ENCODE results near the gene TACO1. TPM values are rescaled to one million over a fixed set of nuclear protein-coding genes. Genes with fewer than 3 reads are reported as not detected.

TACO1 gene
- total and polyA plus RNA-seq, 10 of the 15 experiments (the other 5 are each of a cell fraction or from before 2014, with no cell fraction given), result 8.5 to 38.6 (median 27.0) TPM

DNA sequence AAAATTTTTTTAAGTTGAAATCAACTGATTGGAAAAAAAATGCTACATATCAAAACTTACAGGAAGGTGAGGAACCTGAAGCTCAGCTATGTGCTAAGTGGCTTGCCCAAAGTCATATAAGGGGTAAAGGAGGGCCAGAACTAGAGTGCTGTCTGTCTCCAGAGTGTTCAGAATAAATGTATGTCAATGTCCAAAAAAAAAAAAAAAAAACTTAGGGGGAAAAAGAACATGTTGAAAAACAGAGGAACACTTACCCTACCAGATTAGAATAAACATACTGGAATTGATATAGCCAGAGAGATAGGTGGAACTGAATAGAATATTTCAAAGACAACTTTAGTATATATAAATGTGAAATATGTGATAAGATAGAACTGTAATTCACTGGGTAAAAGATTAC is 38.9 kb upstream of the TACO1 start:
- no peak for ATAC-seq
- no peak overlapping the region for H3K27ac ChIP-seq (ENCODE audit: control insufficient read depth, insufficient read depth)
- no peak for FAIRE-seq
- ChIA-PET RAD21 (ENCODE audit: unreplicated experiment) (no interaction called here), CTCF (no interaction called here), SMC1A (ENCODE audit: uncharacterized antibody, unreplicated experiment) (interaction anchor here (3.3 kb wide), 1 partner anchor 11 kb away, joined by 12 read pairs; the partner anchor contains the start of gene DCAF7), POLR2A (interaction anchor here (0.7 kb wide), 1 partner anchor 151 kb away, joined by 6 read pairs; no protein-coding TSS in a partner anchor)
- no peak overlapping the region for H2AFZ ChIP-seq (ENCODE audit: control insufficient read depth, low read depth, low read length)
- DNase-seq (ENCODE audit: low read depth, low spot score), result no peak
- H3K9me3 ChIP-seq (replicated peaks; ENCODE audit: control insufficient read depth, insufficient read depth, low read length), result peaks cover 3% of the 10 kb centered on the region; the same call in 1 of the 3 replicates
- TF ChIP-seq SIX5 (IDR thresholded peaks at IDR 0.05; ENCODE audit: low read depth, low read length, severe bottlenecking) (no peak), BACH1 (IDR thresholded peaks at IDR 0.05; ENCODE audit: borderline replicate concordance) (no peak), SMAD1 (IDR thresholded peaks at IDR 0.05; ENCODE audit: low read depth, partially characterized antibody) (no peak), CBFB (IDR thresholded peaks at IDR 0.05; ENCODE audit: low read depth) (no peak), CREM (IDR thresholded peaks at IDR 0.05; ENCODE audit: low read depth) (no peak), ETV6 (conservative IDR thresholded peaks at IDR 0.05 in 1 of 2, IDR thresholded peaks at IDR 0.05 in 1 of 2; ENCODE audit: borderline replicate concordance in 1 of 2, low read depth in 1 of 2) (no peak), EZH2 (IDR thresholded peaks at IDR 0.05; ENCODE audit: borderline replicate concordance, control insufficient read depth, low read depth, low read length) (no peak)
- TF ChIP-seq, protein P1, sequence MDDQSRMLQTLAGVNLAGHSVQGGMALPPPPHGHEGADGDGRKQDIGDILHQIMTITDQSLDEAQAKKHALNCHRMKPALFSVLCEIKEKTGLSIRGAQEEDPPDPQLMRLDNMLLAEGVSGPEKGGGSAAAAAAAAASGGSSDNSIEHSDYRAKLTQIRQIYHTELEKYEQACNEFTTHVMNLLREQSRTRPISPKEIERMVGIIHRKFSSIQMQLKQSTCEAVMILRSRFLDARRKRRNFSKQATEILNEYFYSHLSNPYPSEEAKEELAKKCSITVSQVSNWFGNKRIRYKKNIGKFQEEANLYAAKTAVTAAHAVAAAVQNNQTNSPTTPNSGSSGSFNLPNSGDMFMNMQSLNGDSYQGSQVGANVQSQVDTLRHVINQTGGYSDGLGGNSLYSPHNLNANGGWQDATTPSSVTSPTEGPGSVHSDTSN (IDR thresholded peaks at IDR 0.05; ENCODE audit: insufficient replicate concordance, low read depth, low read length), result no peak
- peaks cover 9% of the 10 kb centered on the region; the same call in 1 of the 2 replicates for H3K4me1 ChIP-seq (ENCODE audit: control insufficient read depth, insufficient read depth, low read length)
- intact Hi-C loops (cut with micrococcal nuclease; ENCODE audit: unreplicated experiment), result no loop called here
- no peaks in the 10 kb centered on the region for H3K27me3 ChIP-seq (replicated peaks in 1 of 2; ENCODE audit: control insufficient read depth in 2 of 2, insufficient read depth in 2 of 2, low read length in 1 of 2)
- H3K4me2 ChIP-seq (ENCODE audit: control insufficient read depth, insufficient read depth), result no peak overlapping the region
- H3K4me3 ChIP-seq, result no peak overlapping the region
- in situ Hi-C loops (cut with MboI), result no loop called here
- no peaks in the 10 kb centered on the region; a peak in 1 of 4 replicates for H3K36me3 ChIP-seq (ENCODE audit: control insufficient read depth in 2 of 2, insufficient read depth in 2 of 2, low read length in 1 of 2)
- H4K20me1 ChIP-seq (ENCODE audit: control insufficient read depth, insufficient read depth), result no peaks in the 10 kb centered on the region; the same call in 1 of the 2 replicates
- peaks cover 63% of the 10 kb centered on the region for H3K79me2 ChIP-seq (ENCODE audit: control insufficient read depth, insufficient read depth, low read length)
- TSS peak; percentile 6 for BruUV-seq (replicated peaks)
- no peak overlapping the region for H3K9ac ChIP-seq (ENCODE audit: control insufficient read depth, insufficient read depth, low read length)
